Measurements from ENCODE around the gene ISYNA1.
A peak's percentile ranks its signal among the peaks of the same experiment; 100 is the strongest.

The ISYNA1 gene

DNA sequence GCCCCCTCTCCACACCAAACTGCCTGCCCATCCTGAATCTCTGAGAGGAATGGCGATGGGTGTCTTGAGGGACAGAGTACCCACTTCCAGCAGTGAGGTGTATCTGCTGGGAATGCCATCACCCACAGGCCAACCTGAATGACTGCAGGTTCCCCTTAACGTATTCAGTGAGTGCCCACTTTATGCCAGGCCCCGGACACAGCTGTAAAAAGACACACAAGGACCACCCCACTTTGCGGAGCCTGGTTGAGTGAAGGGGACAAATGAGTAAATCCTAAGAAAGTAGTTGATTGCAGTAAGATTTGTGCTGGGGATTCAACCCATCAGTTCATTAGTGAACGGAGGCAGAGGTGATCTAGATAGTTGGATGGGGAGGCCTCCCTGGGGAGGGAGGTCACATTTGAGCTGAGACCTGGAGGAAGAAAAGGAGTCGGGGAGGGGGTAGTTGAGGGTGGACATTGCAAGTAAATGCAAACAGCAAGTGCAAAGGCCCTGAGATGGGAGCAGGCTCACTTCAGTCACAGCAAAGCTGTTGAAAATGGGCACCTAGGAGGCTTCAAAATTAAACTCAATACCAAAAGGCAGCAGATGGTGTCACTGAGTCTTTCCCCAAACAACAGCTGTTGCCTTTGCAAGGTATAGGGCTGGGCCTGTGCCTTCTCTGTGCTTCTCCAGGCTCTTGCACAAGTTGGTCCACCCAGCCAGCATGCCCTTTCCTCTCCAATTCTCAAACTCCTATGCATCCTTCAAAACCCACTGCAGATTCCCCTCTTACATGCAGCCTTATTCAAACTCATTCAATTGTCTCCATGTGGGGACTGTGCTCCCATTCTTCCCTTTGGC lies 47.6 kb downstream of the ISYNA1 start:
- no peak for DNase-seq

DNA sequence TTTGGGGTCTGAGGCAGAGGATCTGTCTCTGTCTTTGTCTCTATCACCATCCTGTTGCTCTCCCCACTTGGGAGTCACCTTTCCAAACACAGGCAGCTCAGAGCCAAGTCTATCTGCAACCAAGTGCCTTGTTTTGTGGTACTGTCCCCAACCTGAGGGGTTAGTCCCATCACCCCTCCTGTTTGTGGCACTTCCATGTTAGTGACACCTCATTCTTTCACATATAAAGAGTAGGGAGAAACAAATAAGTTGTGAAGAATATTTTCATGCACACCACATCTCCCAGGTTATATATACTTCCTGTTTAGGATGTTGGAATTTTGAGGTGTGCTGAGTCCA lies 48.2 kb downstream of the ISYNA1 start:
- DNase-seq, result no peak

DNA sequence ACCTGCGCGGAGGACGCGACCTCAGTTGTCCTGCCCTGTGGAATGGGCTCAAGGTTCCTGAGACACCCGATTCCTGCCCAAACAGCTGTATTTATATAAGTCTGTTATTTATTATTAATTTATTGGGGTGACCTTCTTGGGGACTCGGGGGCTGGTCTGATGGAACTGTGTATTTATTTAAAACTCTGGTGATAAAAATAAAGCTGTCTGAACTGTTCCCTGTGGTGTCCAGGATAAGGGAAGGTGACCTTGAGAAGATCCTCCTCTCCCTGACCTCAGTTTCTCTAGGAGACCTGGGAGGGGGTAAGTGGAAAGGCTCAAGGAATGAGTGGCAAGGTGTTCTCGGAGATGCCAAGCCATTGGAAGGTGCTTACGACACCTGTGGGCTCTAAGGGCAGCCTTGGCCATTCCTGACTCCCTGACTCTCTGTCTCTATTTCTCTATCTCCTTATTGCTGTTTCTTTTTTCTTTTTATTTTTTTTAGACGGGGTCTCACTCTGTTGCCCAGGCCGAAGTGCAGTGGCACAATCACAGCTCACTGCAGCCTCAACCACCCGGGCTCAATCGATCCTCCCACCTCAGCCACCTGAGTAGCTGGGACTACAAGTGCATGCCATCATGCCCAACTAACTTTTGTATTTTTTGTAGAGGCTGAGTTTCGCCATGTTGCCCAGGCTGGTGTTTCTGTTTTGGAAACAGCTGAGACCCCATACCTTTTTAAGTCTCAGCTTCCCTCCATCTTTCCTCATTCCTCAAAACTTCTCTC lies 48.8 kb downstream of the ISYNA1 start:
- DNase-seq, result no peak

DNA sequence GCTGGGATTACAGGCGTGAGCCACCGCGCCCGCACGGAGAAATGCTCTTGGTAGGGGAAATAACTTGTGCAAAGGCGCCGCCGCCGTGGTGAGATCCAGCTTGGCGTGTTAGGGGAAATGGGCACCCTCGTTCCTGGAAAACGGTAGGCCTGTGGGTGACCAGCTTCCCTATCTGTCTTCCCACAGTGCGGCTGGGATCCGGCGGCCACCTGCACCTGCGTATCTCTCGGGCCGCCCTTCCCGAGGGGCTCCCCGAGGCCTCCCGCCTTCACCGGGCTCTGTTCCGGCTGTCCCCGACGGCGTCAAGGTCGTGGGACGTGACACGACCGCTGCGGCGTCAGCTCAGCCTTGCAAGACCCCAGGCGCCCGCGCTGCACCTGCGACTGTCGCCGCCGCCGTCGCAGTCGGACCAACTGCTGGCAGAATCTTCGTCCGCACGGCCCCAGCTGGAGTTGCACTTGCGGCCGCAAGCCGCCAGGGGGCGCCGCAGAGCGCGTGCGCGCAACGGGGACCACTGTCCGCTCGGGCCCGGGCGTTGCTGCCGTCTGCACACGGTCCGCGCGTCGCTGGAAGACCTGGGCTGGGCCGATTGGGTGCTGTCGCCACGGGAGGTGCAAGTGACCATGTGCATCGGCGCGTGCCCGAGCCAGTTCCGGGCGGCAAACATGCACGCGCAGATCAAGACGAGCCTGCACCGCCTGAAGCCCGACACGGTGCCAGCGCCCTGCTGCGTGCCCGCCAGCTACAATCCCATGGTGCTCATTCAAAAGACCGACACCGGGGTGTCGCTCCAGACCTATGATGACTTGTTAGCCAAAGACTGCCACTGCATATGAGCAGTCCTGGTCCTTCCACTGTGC lies 49.6 kb downstream of the ISYNA1 start:
- peak; percentile 66 for DNase-seq

DNA sequence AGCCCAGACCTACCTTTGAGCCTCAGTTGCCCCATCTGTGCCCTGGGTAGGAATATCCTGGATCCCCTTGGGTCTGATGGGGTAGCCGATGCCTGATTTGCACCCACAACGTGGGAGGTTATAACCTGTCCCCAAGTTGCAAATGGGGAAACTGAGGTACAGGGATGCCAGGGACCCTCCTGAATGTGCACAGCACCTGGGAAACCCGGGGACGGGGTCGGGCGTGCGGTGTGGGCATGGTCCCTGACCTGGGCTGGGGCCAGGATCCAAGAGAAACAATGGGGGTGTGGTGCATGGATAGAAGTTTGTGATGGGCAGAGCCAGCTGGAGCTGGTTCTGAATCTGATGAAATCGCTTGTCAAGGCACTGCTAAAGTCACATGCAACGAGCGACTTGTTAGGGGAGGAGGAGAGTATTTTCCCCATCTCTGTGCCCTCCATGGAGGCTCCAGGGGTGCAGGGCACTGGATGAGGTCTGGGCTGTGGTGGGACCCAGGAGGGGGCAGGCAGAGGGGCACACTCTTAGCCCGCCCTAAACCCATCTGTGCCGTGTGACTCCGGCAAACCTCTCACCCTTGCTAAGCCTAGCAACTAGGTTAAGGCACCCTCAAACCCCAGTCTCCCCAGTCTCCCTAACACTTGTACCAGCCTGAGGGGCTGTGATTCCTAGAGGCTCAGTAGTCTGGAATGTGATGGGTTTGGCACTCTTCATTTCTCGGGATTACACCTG lies 51.2 kb downstream of the ISYNA1 start:
- no peak for DNase-seq

DNA sequence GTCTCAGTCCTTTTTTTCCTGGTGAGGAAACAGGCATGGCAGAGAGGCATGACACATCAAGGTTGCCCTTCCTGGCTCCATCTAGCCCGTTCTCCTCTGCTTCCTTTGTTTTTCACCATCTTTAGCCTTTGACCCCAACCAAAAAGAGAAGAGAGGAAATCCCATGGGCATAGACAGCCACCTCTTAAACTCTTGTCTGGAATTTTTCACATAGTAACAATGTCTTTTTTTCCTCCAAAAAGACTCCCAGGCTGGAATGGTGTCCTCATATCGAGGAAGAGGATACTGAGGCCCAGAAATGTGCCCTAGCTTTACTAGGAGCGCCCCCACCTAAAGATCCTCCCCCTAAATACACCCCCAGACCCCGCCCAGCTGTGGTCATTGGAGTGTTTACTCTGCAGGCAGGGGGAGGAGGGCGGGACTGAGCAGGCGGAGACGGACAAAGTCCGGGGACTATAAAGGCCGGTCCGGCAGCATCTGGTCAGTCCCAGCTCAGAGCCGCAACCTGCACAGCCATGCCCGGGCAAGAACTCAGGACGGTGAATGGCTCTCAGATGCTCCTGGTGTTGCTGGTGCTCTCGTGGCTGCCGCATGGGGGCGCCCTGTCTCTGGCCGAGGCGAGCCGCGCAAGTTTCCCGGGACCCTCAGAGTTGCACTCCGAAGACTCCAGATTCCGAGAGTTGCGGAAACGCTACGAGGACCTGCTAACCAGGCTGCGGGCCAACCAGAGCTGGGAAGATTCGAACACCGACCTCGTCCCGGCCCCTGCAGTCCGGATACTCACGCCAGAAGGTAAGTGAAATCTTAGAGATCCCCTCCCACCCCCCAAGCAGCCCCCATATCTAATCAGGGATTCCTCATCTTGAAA lies 52.0 kb downstream of the ISYNA1 start, which contains the start of gene GDF15:
Gene GDF15, plus strand, starts transcription at position 484 of the 868 bp plus-strand sequence. Its CDS starts 32 bp downstream, at position 516.
- DNase-seq, result no peak

DNA sequence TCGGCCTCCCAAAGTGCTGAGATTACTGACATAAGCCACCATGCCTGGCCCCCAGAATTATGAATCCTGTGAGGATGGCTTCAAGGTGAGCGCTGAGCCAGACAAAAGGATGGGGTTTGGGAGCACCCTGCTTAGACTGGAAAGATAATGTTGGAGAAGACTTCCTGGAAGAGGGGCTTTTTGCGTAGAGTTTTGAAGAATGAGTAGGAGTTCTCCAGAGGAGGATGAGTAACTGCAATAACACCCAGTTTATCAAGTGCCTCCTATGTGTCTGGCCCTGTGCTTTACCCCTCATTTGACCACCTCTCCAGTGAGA lies 52.6 kb downstream of the ISYNA1 start:
- DNase-seq, result no peak

DNA sequence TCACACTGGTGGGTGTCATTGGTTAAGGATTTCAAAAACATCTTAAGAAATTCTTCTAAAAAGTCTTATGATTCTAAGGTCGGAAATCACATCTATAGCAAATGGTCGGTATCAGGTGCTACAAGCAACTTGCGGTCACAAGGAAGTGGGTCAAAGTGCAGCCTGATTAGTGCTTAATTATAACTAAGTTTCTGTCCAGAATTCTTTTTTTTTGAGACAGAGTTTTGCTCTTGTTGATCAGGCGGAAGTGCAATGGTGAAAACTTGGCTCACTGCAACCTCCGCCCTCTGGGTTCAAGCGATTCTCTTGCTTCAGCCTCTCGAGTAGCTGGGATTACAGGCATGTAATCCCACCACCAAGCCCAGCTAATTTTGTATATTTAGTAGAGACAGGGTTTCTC lies 53.2 kb downstream of the ISYNA1 start:
- DNase-seq, result no peak
